Regular cardiac myocyte (primary cell): ENCODE measurements around the gene EPHA10. TPM values are rescaled to one million over a fixed set of nuclear protein-coding genes. Genes with fewer than 3 reads are reported as not detected.

Experiments
- total RNA-seq: library from RNA; depleted of rRNA; stranded (reverse); fragments of >200 nt; gene quantifications from 2 replicates; pipeline ENCODE4 v1.2.3, GENCODE V29; 2014

The EPHA10 gene
- under 0.01 TPM in 1 of 2 replicates, not detected in the other for total RNA-seq

DNA sequence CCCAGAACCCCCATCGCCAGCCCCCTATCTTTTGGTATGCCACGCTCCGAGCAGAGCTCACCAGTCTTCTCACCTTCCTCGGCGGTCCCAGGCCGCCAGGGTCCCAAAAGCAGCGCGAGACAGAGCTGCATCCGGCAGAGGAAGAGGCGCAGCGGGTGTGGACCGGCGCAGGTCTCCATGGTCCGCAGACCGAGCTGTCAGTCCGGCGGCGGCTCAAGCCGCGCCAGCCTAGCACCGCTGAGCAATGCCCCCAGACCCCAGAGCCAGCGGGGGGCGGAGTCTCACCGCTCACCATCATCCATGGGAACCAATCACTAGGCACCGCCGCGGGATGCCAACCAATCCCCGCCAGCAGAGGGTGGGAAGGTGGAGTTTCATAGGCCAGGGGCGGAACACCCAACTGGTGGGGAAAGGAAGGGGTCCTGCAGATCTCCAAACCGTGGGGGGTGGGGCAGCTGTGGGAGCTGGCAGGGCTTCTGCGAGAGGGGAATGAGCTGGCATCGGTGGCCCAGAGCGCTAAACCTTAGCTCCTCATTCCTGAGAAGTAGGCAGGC is at the start of gene EPHA10:
EPHA10 (minus strand) TSS at position 233 of the 554 bp plus-strand sequence; CDS start at position 179, 54 bp downstream.

GRCh38 chr1:37807555-37808368 is 42.8 kb upstream of the EPHA10 start, which contains the start of the genes C1orf122 and YRDC:
Gene C1orf122 (plus strand): TSS chr1:37807790. CDS start chr1:37808405, 615 bp downstream.
Gene YRDC (minus strand): TSS chr1:37808208. CDS start chr1:37808180, 28 bp downstream.

DNA sequence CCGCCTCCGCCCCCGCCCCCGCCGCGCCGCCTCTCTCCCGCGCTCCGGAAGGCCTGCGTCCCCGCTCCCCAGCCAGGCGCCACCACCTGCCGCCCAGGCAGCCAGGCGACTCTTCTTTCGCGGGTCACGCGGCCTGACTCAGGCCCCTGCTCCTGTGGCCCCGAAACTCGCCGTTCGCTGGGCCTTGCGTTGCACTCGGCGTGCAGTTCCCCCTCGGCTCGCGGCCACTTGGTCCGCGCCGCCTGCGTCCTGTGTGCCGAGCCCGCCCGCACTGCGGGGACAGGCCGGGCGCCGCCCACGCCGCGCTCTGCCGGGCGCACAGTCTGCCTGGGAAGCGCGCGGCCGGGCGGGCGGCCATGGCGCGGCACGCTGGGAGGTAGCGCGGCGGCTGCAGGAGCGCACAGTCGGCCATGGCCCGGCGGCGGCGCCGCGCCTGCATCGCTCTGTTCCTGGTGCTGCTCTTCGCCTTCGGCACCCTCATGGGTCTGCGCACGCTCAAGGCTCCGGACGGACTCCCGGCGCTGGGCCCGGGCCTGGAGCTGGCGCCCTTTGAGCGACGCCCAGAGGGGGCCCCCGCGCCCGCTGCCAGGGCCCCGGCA is 29.0 kb upstream of the EPHA10 start, which contains the start of gene MANEAL:
MANEAL (plus strand) TSS at position 75 of the 599 bp plus-strand sequence; CDS start at position 411, 336 bp downstream.

DNA sequence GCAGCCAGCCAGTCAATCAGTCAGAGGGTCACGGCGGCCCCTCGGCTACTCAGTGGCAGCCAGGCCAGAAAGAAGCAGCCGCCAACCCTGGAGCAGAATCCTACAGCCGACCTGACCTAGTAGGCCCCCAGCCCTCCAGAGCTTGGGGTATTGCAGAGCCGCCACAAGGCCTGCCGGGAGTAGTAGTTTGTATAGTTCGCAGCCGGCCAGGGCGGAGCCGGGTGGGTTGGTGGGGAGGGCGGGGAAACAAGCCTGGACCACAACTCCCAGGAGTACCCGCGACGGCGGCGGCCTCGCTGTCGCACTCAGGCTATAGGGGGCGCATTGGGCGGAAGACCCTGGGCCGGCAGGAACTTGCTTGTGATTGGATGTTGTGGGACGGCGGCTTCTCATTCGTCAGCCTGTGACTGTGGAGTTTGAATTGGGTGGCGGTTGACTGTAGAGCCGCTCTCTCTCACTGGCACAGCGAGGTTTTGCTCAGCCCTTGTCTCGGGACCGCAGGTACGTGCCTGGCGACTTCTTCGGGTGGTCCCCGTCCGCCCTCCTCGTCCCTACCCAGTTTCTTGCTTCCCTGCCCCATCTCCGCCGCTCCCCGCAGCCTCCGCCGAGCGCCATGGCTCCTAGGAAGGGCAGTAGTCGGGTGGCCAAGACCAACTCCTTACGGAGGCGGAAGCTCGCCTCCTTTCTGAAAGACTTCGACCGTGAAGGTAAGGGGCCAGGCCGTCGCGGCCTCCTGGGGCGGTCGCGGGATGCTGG is 72.7 kb downstream of the EPHA10 start, which contains the start of gene CDCA8:
CDCA8 (plus strand) TSS at position 439 of the 756 bp plus-strand sequence; CDS start at position 614, 175 bp downstream.

Other genes starting within 250 kb of the EPHA10 start
- gene SNIP1, start 210.8 kb downstream of the EPHA10 start, total RNA-seq, result 10.7 and 12.7 TPM in 2 replicates
- 2.0 and 5.0 TPM in 2 replicates for gene DNALI1, start 208.2 kb downstream of the EPHA10 start, total RNA-seq
- 69.3 and 77.8 TPM in 2 replicates for gene GNL2, start 169.2 kb downstream of the EPHA10 start, total RNA-seq
- gene RSPO1, start 130.2 kb downstream of the EPHA10 start, total RNA-seq, result under 0.01 TPM in 1 of 2 replicates, not detected in the other
- gene CDCA8, start 72.6 kb downstream of the EPHA10 start, total RNA-seq, result 1.4 and 24.2 TPM in 2 replicates
- 0.38 and 0.56 TPM in 2 replicates for gene MANEAL, start 28.7 kb upstream of the EPHA10 start, total RNA-seq
- gene C1orf122, start 42.7 kb upstream of the EPHA10 start, total RNA-seq, result 26.5 and 33.3 TPM in 2 replicates
- gene YRDC, start 43.1 kb upstream of the EPHA10 start, total RNA-seq, result 12.1 and 33.2 TPM in 2 replicates
- 2.3 and 3.3 TPM in 2 replicates for gene MTF1, start 94.5 kb upstream of the EPHA10 start, total RNA-seq
- 22.2 and 32.1 TPM in 2 replicates for gene INPP5B, start 181.9 kb upstream of the EPHA10 start, total RNA-seq
- gene SF3A3, start 224.9 kb upstream of the EPHA10 start, total RNA-seq, result 82.6 and 138 TPM in 2 replicates
- 7.3 and 12.8 TPM in 2 replicates for gene FHL3, start 240.4 kb upstream of the EPHA10 start, total RNA-seq
- 30.2 and 56.4 TPM in 2 replicates for gene UTP11, start 247.6 kb upstream of the EPHA10 start, total RNA-seq